ENCODE measurements around the gene SDK1. TPM values are rescaled to one million over a fixed set of nuclear protein-coding genes. Genes with fewer than 3 reads are reported as not detected.

Gene SDK1
- total RNA-seq, 2 donors from 2014 or later = 3.1 to 3.6 TPM

- no peak for TF ChIP-seq CTCF (IDR thresholded peaks at IDR 0.05)
- no peaks in the 10 kb centered on the region for H3K27me3 ChIP-seq
- no peaks in the 10 kb centered on the region for H3K36me3 ChIP-seq
- H3K4me3 ChIP-seq = no peak overlapping the region
- H3K4me1 ChIP-seq = no peaks in the 10 kb centered on the region
- H3K9me3 ChIP-seq = no peaks in the 10 kb centered on the region
- no peak overlapping the region for H3K27ac ChIP-seq
- DNase-seq (ENCODE audit: low spot score) = no peak
These were observed 917.4 kb downstream of the SDK1 start for GRCh38 chr7:4218481-4218880.

- Histone ChIP-seq H3K4me3 (no peak overlapping the region), H3K4me1 (no peaks in the 10 kb centered on the region), H3K9me3 (no peaks in the 10 kb centered on the region), H3K36me3 (no peaks in the 10 kb centered on the region), H3K27me3 (no peaks in the 10 kb centered on the region), H3K27ac (no peak overlapping the region)
- DNase-seq (ENCODE audit: low spot score) = no peak
- no peak for TF ChIP-seq CTCF (IDR thresholded peaks at IDR 0.05)
These were observed 919.0 kb downstream of the SDK1 start for GRCh38 chr7:4220011-4220410.

- no peaks in the 10 kb centered on the region for H3K27me3 ChIP-seq
- H3K27ac ChIP-seq = no peak overlapping the region
- H3K4me1 ChIP-seq = no peaks in the 10 kb centered on the region
- H3K36me3 ChIP-seq = no peaks in the 10 kb centered on the region
- TF ChIP-seq CTCF (IDR thresholded peaks at IDR 0.05) = no peak
- DNase-seq (ENCODE audit: low spot score) = no peak
- H3K9me3 ChIP-seq = no peaks in the 10 kb centered on the region
- no peak overlapping the region for H3K4me3 ChIP-seq
These were observed 920.0 kb downstream of the SDK1 start for GRCh38 chr7:4221043-4221442.

GRCh38 chr7:4222676-4223075 lies 921.6 kb downstream of the SDK1 start:
- Histone ChIP-seq H3K27ac (no peak overlapping the region), H3K9me3 (no peaks in the 10 kb centered on the region), H3K4me1 (no peaks in the 10 kb centered on the region), H3K36me3 (no peaks in the 10 kb centered on the region), H3K4me3 (no peak overlapping the region), H3K27me3 (no peaks in the 10 kb centered on the region)
- no peak for TF ChIP-seq CTCF (IDR thresholded peaks at IDR 0.05)
- no peak for DNase-seq (ENCODE audit: low spot score)

- Histone ChIP-seq H3K27ac (no peak overlapping the region), H3K9me3 (no peaks in the 10 kb centered on the region), H3K36me3 (no peaks in the 10 kb centered on the region), H3K4me1 (no peaks in the 10 kb centered on the region), H3K27me3 (no peaks in the 10 kb centered on the region), H3K4me3 (no peak overlapping the region)
- TF ChIP-seq CTCF (IDR thresholded peaks at IDR 0.05) = no peak
- no peak for DNase-seq (ENCODE audit: low spot score)
These were observed 924.3 kb downstream of the SDK1 start for GRCh38 chr7:4225361-4225771.

- no peak for DNase-seq (ENCODE audit: low spot score)
- TF ChIP-seq CTCF (IDR thresholded peaks at IDR 0.05) = no peak
- H3K36me3 ChIP-seq = no peaks in the 10 kb centered on the region
- no peaks in the 10 kb centered on the region for H3K27me3 ChIP-seq
- no peak overlapping the region for H3K4me3 ChIP-seq
- no peaks in the 10 kb centered on the region for H3K4me1 ChIP-seq
- H3K27ac ChIP-seq = no peak overlapping the region
- H3K9me3 ChIP-seq = no peaks in the 10 kb centered on the region
These were observed 925.0 kb downstream of the SDK1 start for GRCh38 chr7:4225881-4226523.

All from right atrium auricular region (tissue), 2 donors.